ENCODE measurements around the gene TPM1. TPM values are rescaled to one million over a fixed set of nuclear protein-coding genes. Genes with fewer than 3 reads are reported as not detected.

TPM1 gene
- total and polyA plus RNA-seq, 4 donors, result 64.7 to 101 (median 71.5) TPM

GRCh38 chr15:63050731-63051155, 8.2 kb downstream of the TPM1 start:
- Histone ChIP-seq H3K4me1 (ENCODE audit: control insufficient read depth in 4 of 4, insufficient read depth in 4 of 4, low read length in 3 of 4) (peaks cover 22 to 61% (median 45%) of the 10 kb centered on the region in 4 donors), H3K9me3 (ENCODE audit: control insufficient read depth in 4 of 4, low read length in 3 of 4) (no peaks in the 10 kb centered on the region), H3K27ac (ENCODE audit: low read depth in 1 of 2, low read length in 2 of 2) (peak overlapping the region; percentile 79 to 84), H3K9ac (ENCODE audit: low read depth in 1 of 2, low read length in 2 of 2) (peak overlapping the region in 1 of 2 donors; percentile 10), H3K4me3 (ENCODE audit: low read depth in 1 of 3, low read length in 3 of 3) (no peak overlapping the region), H3K36me3 (ENCODE audit: control insufficient read depth in 4 of 4, insufficient read depth in 3 of 4, low read depth in 1 of 4, low read length in 3 of 4) (no peaks in the 10 kb centered on the region), H3K27me3 (ENCODE audit: control insufficient read depth in 4 of 4, insufficient read depth in 4 of 4, low read length in 3 of 4) (no peaks in the 10 kb centered on the region)
- DNase-seq (ENCODE audit: low spot score), result no peak
- TF ChIP-seq HNF4A (conservative IDR thresholded peaks at IDR 0.05) (no peak), RXRA (IDR thresholded peaks at IDR 0.05) (no peak), FOXA1 (IDR thresholded peaks at IDR 0.05) (no peak), NR2F2 (IDR thresholded peaks at IDR 0.05) (no peak), HNF4G (IDR thresholded peaks at IDR 0.05) (no peak), YY1 (IDR thresholded peaks at IDR 0.05) (no peak), TAF1 (conservative IDR thresholded peaks at IDR 0.05) (no peak), JUND (IDR thresholded peaks at IDR 0.05) (no peak), REST (IDR thresholded peaks at IDR 0.05) (no peak), MAX (IDR thresholded peaks at IDR 0.05) (no peak), FOXA2 (IDR thresholded peaks at IDR 0.05) (no peak), SP1 (IDR thresholded peaks at IDR 0.05) (no peak), CTCF (IDR thresholded peaks at IDR 0.05; ENCODE audit: low read depth, low read length, missing input control) (no peak), ATF3 (IDR thresholded peaks at IDR 0.05) (no peak), RAD21 (IDR thresholded peaks at IDR 0.05) (no peak), GABPA (IDR thresholded peaks at IDR 0.05 in 1 of 2, conservative IDR thresholded peaks at IDR 0.05 in 1 of 2) (no peak), ZBTB33 (IDR thresholded peaks at IDR 0.05) (no peak), EGR1 (IDR thresholded peaks at IDR 0.05; ENCODE audit: low read depth in 2 of 2) (no peak)

All from liver (tissue), 9 donors.